HepG2 (cell line): ENCODE results near the gene BRCA1. TPM values are rescaled to one million over a fixed set of nuclear protein-coding genes. Genes with fewer than 3 reads are reported as not detected.

Experiments used
- CAMTA2 ChIP-seq: sonication (generic); formaldehyde crosslinking; IDR thresholded peaks from 2 replicates; pipeline ENCODE4 v1.4.0; 2020; ENCODE audit warnings: mild to moderate bottlenecking, missing genetic modification reagents, borderline replicate concordance
- CBX1 ChIP-seq: IDR thresholded peaks from one replicate; pipeline ENCODE4 v1.6.1; 2016; ENCODE audit warnings: antibody characterized with exemption, low read depth
- CENPX ChIP-seq: sonication (generic); formaldehyde crosslinking; IDR thresholded peaks from 2 replicates; pipeline ENCODE4 v1.9.0; 2021; ENCODE audit warnings: mild to moderate bottlenecking, missing genetic modification reagents, moderate library complexity
- HIVEP1 ChIP-seq: sonication (generic); formaldehyde crosslinking; IDR thresholded peaks from 2 replicates; pipeline ENCODE4 v1.4.0; 2020; ENCODE audit warnings: mild to moderate bottlenecking, missing genetic modification reagents
- IKZF1 ChIP-seq: fragments of 450-650 bp; IDR thresholded peaks from 2 replicates; pipeline ENCODE4 v1.7.1; 2016
- JDP2 ChIP-seq: sonication (generic); formaldehyde crosslinking; IDR thresholded peaks from 2 replicates; pipeline ENCODE4 v1.8.1; 2022; ENCODE audit warnings: missing genetic modification reagents, borderline replicate concordance
- JUNB ChIP-seq: sonication (generic); formaldehyde crosslinking; IDR thresholded peaks from 2 replicates; pipeline ENCODE4 v1.8.0; 2022; ENCODE audit warnings: missing genetic modification reagents, mild to moderate bottlenecking, borderline replicate concordance
- KAT8 ChIP-seq: IDR thresholded peaks from 2 replicates; pipeline ENCODE4 v1.6.1; 2016; ENCODE audit warnings: missing genetic modification reagents, missing compliant biosample characterization
- KDM2A ChIP-seq: sonication (generic); formaldehyde crosslinking; IDR thresholded peaks from 2 replicates; pipeline ENCODE4 v1.4.0; 2020; ENCODE audit warnings: low read depth, missing genetic modification reagents, borderline replicate concordance
- KDM3A ChIP-seq: IDR thresholded peaks from 2 replicates; pipeline ENCODE4 v1.6.1; 2018; ENCODE audit warnings: low read depth, missing compliant biosample characterization
- KDM5B ChIP-seq: sonication (generic); formaldehyde crosslinking; IDR thresholded peaks from 2 replicates; pipeline ENCODE4 v1.4.0; 2020; ENCODE audit warnings: missing genetic modification reagents, mild to moderate bottlenecking, borderline replicate concordance
- KLF13 ChIP-seq: sonication (generic); formaldehyde crosslinking; IDR thresholded peaks from 2 replicates; pipeline ENCODE4 v1.4.0; 2020; ENCODE audit warnings: mild to moderate bottlenecking, missing genetic modification reagents
- KMT2A ChIP-seq: sonication (generic); formaldehyde crosslinking; IDR thresholded peaks from 2 replicates; pipeline ENCODE4 v1.4.0; 2020; ENCODE audit warnings: missing genetic modification reagents
- MTA3 ChIP-seq: sonication (generic); formaldehyde crosslinking; IDR thresholded peaks from 2 replicates; pipeline ENCODE4 v1.4.0; 2020; ENCODE audit warnings: missing genetic modification reagents
- MXI1 ChIP-seq: IDR thresholded peaks from 3 replicates; pipeline ENCODE4 v1.6.1; 2012; ENCODE audit warnings: low read depth, low read length, inconsistent platforms, borderline replicate concordance
- NCOA2 ChIP-seq: sonication (generic); formaldehyde crosslinking; IDR thresholded peaks from 2 replicates; pipeline ENCODE4 v1.8.0; 2022; ENCODE audit warnings: inconsistent platforms
- NONO ChIP-seq, 2 experiments: fragments of 450-650 bp in 1 of 2; sonication (generic) in 1 of 2; formaldehyde crosslinking in 1 of 2; IDR thresholded peaks in 1 of 2; conservative IDR thresholded peaks in 1 of 2; 2 replicates each; pipeline versions ENCODE4 v1.6.1 to v1.8.0; 2017 to 2022; ENCODE audit warnings: mild to moderate bottlenecking in 1 of 2, missing genetic modification reagents in 1 of 2, moderate library complexity in 1 of 2
- POLR2A ChIP-seq, 2 experiments: IDR thresholded peaks; 2 replicates each; pipeline ENCODE4 v1.6.1; 2011; ENCODE audit warnings: low read depth in 2 of 2, low read length in 2 of 2, mild to moderate bottlenecking in 1 of 2, moderate library complexity in 1 of 2; ENCODE audit not compliant: insufficient read depth in 1 of 2
- TEAD3 ChIP-seq: optimal IDR thresholded peaks from 2 replicates; pipeline ENCODE3; 2016; ENCODE audit warnings: borderline replicate concordance
- YY1 ChIP-seq: IDR thresholded peaks from 2 replicates; pipeline ENCODE4 v1.6.1; 2011; ENCODE audit warnings: low read length, low read depth, moderate library complexity, mild to moderate bottlenecking; ENCODE audit not compliant: insufficient read depth, insufficient replicate concordance
- ZMYM4 ChIP-seq: sonication (generic); formaldehyde crosslinking; IDR thresholded peaks from 2 replicates; pipeline ENCODE4 v1.8.1; 2023; ENCODE audit warnings: mild to moderate bottlenecking, missing genetic modification reagents
- ZNF367 ChIP-seq: sonication (generic); formaldehyde crosslinking; IDR thresholded peaks from 2 replicates; pipeline ENCODE4 v1.4.0; 2020; ENCODE audit warnings: missing genetic modification reagents, borderline replicate concordance
- ZNF547 ChIP-seq: sonication (generic); formaldehyde crosslinking; IDR thresholded peaks from 2 replicates; pipeline ENCODE4 v1.5.1; 2020; ENCODE audit warnings: mild to moderate bottlenecking, missing genetic modification reagents
- ZNF570 ChIP-seq: sonication (generic); formaldehyde crosslinking; IDR thresholded peaks from 2 replicates; pipeline ENCODE4 v1.4.0; 2020; ENCODE audit warnings: mild to moderate bottlenecking, missing genetic modification reagents, borderline replicate concordance
- ZNF704 ChIP-seq: sonication (generic); formaldehyde crosslinking; IDR thresholded peaks from 2 replicates; pipeline ENCODE4 v1.8.1; 2023; ENCODE audit warnings: mild to moderate bottlenecking, inconsistent platforms, moderate library complexity, missing genetic modification reagents, borderline replicate concordance
- ZSCAN31 ChIP-seq: sonication (generic); formaldehyde crosslinking; IDR thresholded peaks from 2 replicates; pipeline ENCODE4 v1.5.0; 2020; ENCODE audit warnings: low read depth, mild to moderate bottlenecking, missing genetic modification reagents
- polyA plus RNA-seq, 8 experiments: library from polyadenylated mRNA; depleted of rRNA in 3 of 8; stranded (reverse) in 7 of 8; unstranded in 1 of 8; fragments of >200 nt; fragmentation: Illumina TruSeq in 4 of 8; extraction: Trizol in 4 of 8; gene quantifications; 2 replicates each; pipeline versions ENCODE4 v1.2.1 to v1.2.3, GENCODE V29; 2011 to 2016; ENCODE audit warnings: low read depth in 4 of 8, missing spikeins in 1 of 8, mixed read lengths in 1 of 8; ENCODE audit not compliant: insufficient read depth in 1 of 8
- total RNA-seq, 5 experiments: library from RNA; depleted of rRNA; stranded (reverse); fragments of >200 nt; fragmentation: Illumina TruSeq; extraction: Trizol; gene quantifications; 2 replicates each; pipeline ENCODE4 v1.2.3, GENCODE V29; 2016; ENCODE audit warnings: low read depth in 1 of 5
- TF ChIP-seq, protein P1 (sequence below): sonication (generic); formaldehyde crosslinking; conservative IDR thresholded peaks from 2 replicates; pipeline ENCODE4 v1.8.0; 2022; ENCODE audit warnings: low read depth, missing genetic modification reagents

BRCA1 gene
- total and polyA plus RNA-seq, 2 of the 13 experiments (the other 11 are each of a cell fraction or from before 2014, with no cell fraction given): 13.3 to 37.5 TPM

DNA sequence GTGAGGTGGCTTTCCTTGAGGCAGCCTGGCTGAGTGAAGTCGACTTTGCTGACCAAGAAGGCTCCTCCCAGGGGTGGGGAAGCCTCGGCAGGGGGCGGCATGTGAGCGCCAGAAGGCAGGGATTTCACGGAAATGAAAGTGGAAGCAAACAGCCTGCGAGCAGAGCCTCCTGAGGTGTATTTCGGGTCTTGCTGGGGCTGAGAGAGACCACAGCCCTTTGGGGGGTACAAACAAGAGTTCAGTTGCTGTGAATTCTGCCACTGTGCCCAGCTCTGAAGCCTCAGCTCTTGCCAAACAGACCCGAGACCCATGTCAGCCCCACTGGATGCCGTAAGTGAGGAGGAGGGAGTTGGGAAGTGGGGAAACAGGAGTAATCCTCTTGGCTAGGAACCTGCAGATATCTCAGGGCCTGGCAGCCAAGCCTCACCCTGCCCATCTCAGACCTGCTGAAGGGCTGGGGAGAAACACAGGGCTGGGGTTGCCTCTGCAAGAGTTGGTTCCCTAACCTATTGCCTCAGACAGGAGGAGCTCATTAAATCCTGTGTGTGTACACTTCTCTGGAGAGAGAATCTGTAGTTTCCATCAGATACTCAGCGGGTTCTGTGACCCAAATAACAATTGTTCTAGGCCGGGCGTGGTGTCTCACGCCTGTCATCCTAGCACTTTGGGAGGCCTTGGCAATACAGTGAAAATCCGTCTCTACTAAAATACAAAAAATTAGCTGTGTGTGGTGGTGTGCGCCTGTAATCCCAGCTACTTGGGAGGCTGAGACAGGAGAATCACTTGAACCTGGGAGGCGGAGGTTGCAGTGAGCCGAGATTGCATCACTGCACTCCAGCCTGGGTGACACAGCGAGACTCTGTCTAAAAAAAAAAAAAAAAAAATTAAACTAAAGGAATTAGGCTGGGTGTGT is 118.3 kb downstream of the BRCA1 start, which contains the start of gene IFI35 (continued):
- peak; percentile 93; the same call in 1 of the 2 replicates for TF ChIP-seq KDM3A (CRISPR knock-in tag)
- TF ChIP-seq JDP2 (CRISPR knock-in tag): no peak
- TF ChIP-seq POLR2A (IDR thresholded peaks at IDR 0.05; ENCODE audit: insufficient read depth in 1 of 2, low read depth in 2 of 2, low read length in 2 of 2): peak; percentile 75 to 76
- TF ChIP-seq ZNF367 (CRISPR knock-in tag): no peak
- TF ChIP-seq MXI1: peak; percentile 49; the same call in 1 of the 3 replicates
- TF ChIP-seq KMT2A (CRISPR knock-in tag): peak; percentile 92
- TF ChIP-seq HIVEP1: no peak
- no peak for TF ChIP-seq CENPX (CRISPR knock-in tag)
- TF ChIP-seq ZSCAN31: peak; percentile 72; the same call in 1 of the 2 replicates
- TF ChIP-seq YY1: peak; percentile 25
- TF ChIP-seq CAMTA2 (CRISPR knock-in tag): no peak
- no peak for TF ChIP-seq ZNF704 (CRISPR knock-in tag)
- no peak for TF ChIP-seq CBX1
- peak; percentile 45 for TF ChIP-seq KAT8 (CRISPR knock-in tag)
- TF ChIP-seq, protein P1, sequence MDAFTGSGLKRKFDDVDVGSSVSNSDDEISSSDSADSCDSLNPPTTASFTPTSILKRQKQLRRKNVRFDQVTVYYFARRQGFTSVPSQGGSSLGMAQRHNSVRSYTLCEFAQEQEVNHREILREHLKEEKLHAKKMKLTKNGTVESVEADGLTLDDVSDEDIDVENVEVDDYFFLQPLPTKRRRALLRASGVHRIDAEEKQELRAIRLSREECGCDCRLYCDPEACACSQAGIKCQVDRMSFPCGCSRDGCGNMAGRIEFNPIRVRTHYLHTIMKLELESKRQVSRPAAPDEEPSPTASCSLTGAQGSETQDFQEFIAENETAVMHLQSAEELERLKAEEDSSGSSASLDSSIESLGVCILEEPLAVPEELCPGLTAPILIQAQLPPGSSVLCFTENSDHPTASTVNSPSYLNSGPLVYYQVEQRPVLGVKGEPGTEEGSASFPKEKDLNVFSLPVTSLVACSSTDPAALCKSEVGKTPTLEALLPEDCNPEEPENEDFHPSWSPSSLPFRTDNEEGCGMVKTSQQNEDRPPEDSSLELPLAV: no peak
- no peak; the same call in 1 of the 2 replicates for TF ChIP-seq KDM2A (CRISPR knock-in tag)
- no peak; the same call in 1 of the 2 replicates for TF ChIP-seq KDM5B (CRISPR knock-in tag)
- 0 out of 2 replicates have a peak, but pooled peaks have one; percentile 21 for TF ChIP-seq NCOA2 (CRISPR knock-in tag)
- TF ChIP-seq TEAD3 (CRISPR knock-in tag): peak; percentile 44
- TF ChIP-seq ZNF547 (CRISPR knock-in tag): peak; percentile 67; the same call in 1 of the 2 replicates
- no peak for TF ChIP-seq NONO (IDR thresholded peaks at IDR 0.05)
- TF ChIP-seq NONO (CRISPR knock-in tag; conservative IDR thresholded peaks at IDR 0.05): no peak
- no peak for TF ChIP-seq IKZF1
- TF ChIP-seq MTA3 (CRISPR knock-in tag): no peak
- no peak for TF ChIP-seq JUNB (CRISPR knock-in tag)
- no peak for TF ChIP-seq KLF13 (CRISPR knock-in tag)
- TF ChIP-seq ZNF570 (CRISPR knock-in tag): no peak
- 0 out of 2 replicates have a peak, but pooled peaks have one; percentile 30 for TF ChIP-seq ZMYM4 (CRISPR knock-in tag)
